Naive thymus-derived CD4-positive, alpha-beta T cell (primary cell): ENCODE measurements around the gene CAMTA1. TPM values are rescaled to one million over a fixed set of nuclear protein-coding genes. Genes with fewer than 3 reads are reported as not detected.
"Not testable (repeated sequence)": the region's sequence is repeated elsewhere in the genome, so short reads cannot be mapped to it uniquely, and the experiment has no call there.

Source experiments
- ATAC-seq: fragments of 150-1000 bp; cut with Tn5 transposase; 2 replicates; pipeline ENCODE4 v1.10.0; 2021; ENCODE audit warnings: mild to moderate bottlenecking, moderate library complexity
- CTCF ChIA-PET: fragments of 350-600 bp; sonication (Branson Sonifier 250); formaldehyde crosslinking; loops from one replicate; lab custom pipeline; 2021; ENCODE audit warnings: antibody characterized with exemption; lab: Charles Lee
- POLR2A ChIA-PET: fragments of 350-600 bp; sonication (Branson Sonifier 250); formaldehyde crosslinking; loops from one replicate; lab custom pipeline; 2021; ENCODE audit warnings: antibody characterized with exemption, inconsistent platforms; lab: Charles Lee
- DNase-seq, 9 donors: peaks; one replicate each; pipeline versions ENCODE4 v3.0.0 to v3.0.0-alpha.2; 2020 to 2022; ENCODE audit warnings: mixed read lengths in 1 of 9
- H3K27ac ChIP-seq: one replicate; pipeline ENCODE4 v1.7.0; 2013; ENCODE audit warnings: mild to moderate bottlenecking, low read depth, low read length, moderate library complexity
- H3K27me3 ChIP-seq, 2 donors: one replicate each; pipeline ENCODE4 v1.7.0; 2013; ENCODE audit warnings: low read length in 2 of 2, mild to moderate bottlenecking in 2 of 2, moderate library complexity in 2 of 2; ENCODE audit not compliant: control insufficient read depth in 2 of 2, insufficient read depth in 2 of 2
- H3K36me3 ChIP-seq, 3 experiments: 1 replicate in 2 of 3; 2 replicates in 1 of 3; pipeline ENCODE4 v1.7.0; 2013; ENCODE audit warnings: low read length in 3 of 3, mild to moderate bottlenecking in 3 of 3, moderate library complexity in 1 of 3; ENCODE audit not compliant: insufficient read depth in 3 of 3, control insufficient read depth in 2 of 3
- H3K4me1 ChIP-seq, 2 donors: one replicate each; pipeline ENCODE4 v1.7.0; 2013; ENCODE audit warnings: low read length in 2 of 2, mild to moderate bottlenecking in 2 of 2, moderate library complexity in 1 of 2; ENCODE audit not compliant: control insufficient read depth in 2 of 2, insufficient read depth in 2 of 2
- H3K4me3 ChIP-seq: 2 replicates; pipeline ENCODE4 v1.7.0; 2013; ENCODE audit warnings: mild to moderate bottlenecking, low read length
- H3K9me3 ChIP-seq, 3 experiments: 1 replicate in 2 of 3; 2 replicates in 1 of 3; pipeline ENCODE4 v1.7.0; 2013; ENCODE audit warnings: low read length in 3 of 3; ENCODE audit not compliant: control insufficient read depth in 2 of 3
- H3K27ac Mint-ChIP-seq, 9 donors: one replicate each; pipeline ENCODE4 v1.8.0; 2020 to 2022; ENCODE audit warnings: mixed read lengths in 9 of 9, mild to moderate bottlenecking in 8 of 9, moderate library complexity in 5 of 9, inconsistent platforms in 2 of 9
- H3K27me3 Mint-ChIP-seq, 5 donors: one replicate each; pipeline ENCODE4 v1.8.0; 2021 to 2022; ENCODE audit warnings: mixed read lengths in 5 of 5, mild to moderate bottlenecking in 1 of 5
- H3K36me3 Mint-ChIP-seq, 5 donors: one replicate each; pipeline ENCODE4 v1.8.0; 2020 to 2022; ENCODE audit warnings: mixed read lengths in 5 of 5, mild to moderate bottlenecking in 3 of 5, inconsistent platforms in 1 of 5
- H3K4me1 Mint-ChIP-seq, 7 donors: one replicate each; pipeline ENCODE4 v1.8.0; 2020 to 2022; ENCODE audit warnings: mixed read lengths in 7 of 7, mild to moderate bottlenecking in 3 of 7, inconsistent platforms in 1 of 7
- H3K4me3 Mint-ChIP-seq, 10 donors: one replicate each; pipeline ENCODE4 v1.8.0; 2020 to 2022; ENCODE audit warnings: mild to moderate bottlenecking in 10 of 10, mixed read lengths in 10 of 10, moderate library complexity in 6 of 10, inconsistent platforms in 2 of 10
- H3K9me3 Mint-ChIP-seq, 11 donors: one replicate each; pipeline ENCODE4 v1.8.0; 2020 to 2022; ENCODE audit warnings: mixed read lengths in 11 of 11, mild to moderate bottlenecking in 4 of 11, inconsistent platforms in 1 of 11, moderate library complexity in 1 of 11
- intact Hi-C, 2 donors: fragments of 100-400 bp; cut with micrococcal nuclease; formaldehyde crosslinking; loops; one replicate each; pipeline ENCODE4 v1.15.1; 2023
- polyA plus RNA-seq, 2 donors: library from polyadenylated mRNA; unstranded; fragments of 300-500 nt; fragmentation: Illumina TruSeq; gene quantifications; one replicate each; pipeline ENCODE4 v1.2.3, GENCODE V29; 2021
- total RNA-seq, 6 experiments: library from RNA in 5 of 6; stranded (reverse) in 5 of 6; gene quantifications; 1 replicate in 5 of 6; 2 replicates in 1 of 6; pipeline ENCODE4 v1.2.3 and lab custom pipeline; 2021 to 2026

The CAMTA1 gene
- total and polyA plus RNA-seq, 7 experiments from 2014 or later: 38.1 to 68.6 (median 42.6) TPM

GRCh38 chr1:7417618-7418017 lies 632.4 kb downstream of the CAMTA1 start:
- intact Hi-C loops, H3K27ac Mint-ChIP-seq, H3K27me3 ChIP-seq, POLR2A ChIA-PET, H3K4me3 ChIP-seq, H3K4me3 Mint-ChIP-seq, H3K36me3 ChIP-seq, H3K9me3 ChIP-seq, ATAC-seq, H3K4me1 Mint-ChIP-seq, DNase-seq, H3K27ac ChIP-seq, H3K4me1 ChIP-seq, H3K36me3 Mint-ChIP-seq, CTCF ChIA-PET: not testable (repeated sequence)
- Mint-ChIP-seq H3K9me3 (peaks cover 3 to 31% (median 9%) of the 10 kb centered on the region in 11 donors), H3K27me3 (peaks cover 0 to 31% (median 10%) of the 10 kb centered on the region in 5 donors)

GRCh38 chr1:7418442-7419080 lies 633.3 kb downstream of the CAMTA1 start:
- peaks cover 0 to 31% (median 10%) of the 10 kb centered on the region in 5 donors for H3K27me3 Mint-ChIP-seq
- no peak overlapping the region for H3K27ac Mint-ChIP-seq
- peak in 1 of 9 donors; percentile 6 for DNase-seq
- H3K4me1 Mint-ChIP-seq: peaks cover 0 to 3% (median 0%) of the 10 kb centered on the region in 7 donors
- ChIA-PET POLR2A (no interaction called here), CTCF (no interaction called here)
- H3K27me3 ChIP-seq: no peaks in the 10 kb centered on the region
- ATAC-seq: no peak
- H3K27ac ChIP-seq: no peak overlapping the region
- H3K36me3 ChIP-seq: no peaks in the 10 kb centered on the region
- no peak overlapping the region for H3K4me3 Mint-ChIP-seq
- H3K4me3 ChIP-seq: no peak overlapping the region
- peaks cover 3 to 31% (median 9%) of the 10 kb centered on the region in 11 donors for H3K9me3 Mint-ChIP-seq
- intact Hi-C loops: no loop called here
- H3K9me3 ChIP-seq: no peaks in the 10 kb centered on the region
- no peaks in the 10 kb centered on the region for H3K4me1 ChIP-seq
- H3K36me3 Mint-ChIP-seq: peaks cover 0 to 6% (median 0%) of the 10 kb centered on the region in 5 donors

- Mint-ChIP-seq H3K4me1 (peaks cover 0 to 4% (median 0%) of the 10 kb centered on the region in 7 donors), H3K27ac (no peak overlapping the region), H3K4me3 (peak overlapping the region in 1 of 10 donors; percentile 6), H3K27me3 (peaks cover 0 to 31% (median 10%) of the 10 kb centered on the region in 5 donors), H3K36me3 (peaks cover 0 to 6% (median 0%) of the 10 kb centered on the region in 5 donors), H3K9me3 (peaks cover 3 to 31% (median 9%) of the 10 kb centered on the region in 11 donors)
- Histone ChIP-seq H3K4me1 (no peaks in the 10 kb centered on the region), H3K27ac (no peak overlapping the region), H3K36me3 (no peaks in the 10 kb centered on the region), H3K27me3 (no peaks in the 10 kb centered on the region), H3K9me3 (no peaks in the 10 kb centered on the region), H3K4me3 (no peak overlapping the region)
- ATAC-seq: no peak
- CTCF ChIA-PET: no interaction called here
- intact Hi-C loops: no loop called here
- DNase-seq: peak in 1 of 9 donors; percentile 10
- POLR2A ChIA-PET: no interaction called here
Measured at GRCh38 chr1:7420098-7420445, 634.8 kb downstream of the CAMTA1 start.

GRCh38 chr1:7420470-7421100 lies 635.3 kb downstream of the CAMTA1 start:
- Histone ChIP-seq H3K27me3 (no peaks in the 10 kb centered on the region), H3K9me3 (no peaks in the 10 kb centered on the region), H3K4me1 (no peaks in the 10 kb centered on the region), H3K36me3 (no peaks in the 10 kb centered on the region), H3K4me3 (no peak overlapping the region), H3K27ac (no peak overlapping the region)
- Mint-ChIP-seq H3K36me3 (peaks cover 0 to 6% (median 0%) of the 10 kb centered on the region in 5 donors), H3K4me1 (peaks cover 0 to 4% (median 0%) of the 10 kb centered on the region in 7 donors), H3K27ac (no peak overlapping the region), H3K27me3 (peaks cover 0 to 31% (median 10%) of the 10 kb centered on the region in 5 donors), H3K9me3 (peaks cover 3 to 31% (median 9%) of the 10 kb centered on the region in 11 donors), H3K4me3 (peak overlapping the region in 1 of 10 donors; percentile 6)
- intact Hi-C loops: no loop called here
- ATAC-seq (no peak), DNase-seq (peak in 1 of 9 donors; percentile 6)
- ChIA-PET POLR2A (no interaction called here), CTCF (no interaction called here)

GRCh38 chr1:7421471-7422075 lies 636.3 kb downstream of the CAMTA1 start:
- Mint-ChIP-seq H3K36me3 (peaks cover 0 to 6% (median 0%) of the 10 kb centered on the region in 5 donors), H3K27me3 (peaks cover 0 to 31% (median 10%) of the 10 kb centered on the region in 5 donors), H3K4me3 (no peak overlapping the region), H3K27ac (no peak overlapping the region), H3K9me3 (peaks cover 3 to 27% (median 9%) of the 10 kb centered on the region in 11 donors), H3K4me1 (peaks cover 0 to 4% (median 0%) of the 10 kb centered on the region in 7 donors)
- Histone ChIP-seq H3K27me3 (no peaks in the 10 kb centered on the region), H3K9me3 (no peaks in the 10 kb centered on the region), H3K4me3 (no peak overlapping the region), H3K36me3 (no peaks in the 10 kb centered on the region), H3K27ac (no peak overlapping the region), H3K4me1 (no peaks in the 10 kb centered on the region)
- DNase-seq (no peak), ATAC-seq (no peak)
- intact Hi-C loops: no loop called here
- POLR2A ChIA-PET: no interaction called here
- CTCF ChIA-PET: no interaction called here

- Mint-ChIP-seq H3K36me3 (peaks cover 0 to 6% (median 0%) of the 10 kb centered on the region in 5 donors), H3K4me1 (peaks cover 0 to 4% (median 0%) of the 10 kb centered on the region in 7 donors), H3K4me3 (no peak overlapping the region), H3K27me3 (peaks cover 0 to 31% (median 10%) of the 10 kb centered on the region in 5 donors), H3K9me3 (peaks cover 3 to 27% (median 9%) of the 10 kb centered on the region in 11 donors), H3K27ac (no peak overlapping the region)
- H3K36me3 ChIP-seq: no peaks in the 10 kb centered on the region
- H3K9me3 ChIP-seq: no peaks in the 10 kb centered on the region
- ATAC-seq: no peak
- CTCF ChIA-PET: no interaction called here
- H3K27me3 ChIP-seq: no peaks in the 10 kb centered on the region
- POLR2A ChIA-PET: no interaction called here
- no peak overlapping the region for H3K4me3 ChIP-seq
- intact Hi-C loops: no loop called here
- no peak for DNase-seq
- H3K4me1 ChIP-seq: no peaks in the 10 kb centered on the region
- no peak overlapping the region for H3K27ac ChIP-seq
Measured at GRCh38 chr1:7422081-7422480, 636.8 kb downstream of the CAMTA1 start.
